Tibial artery (tissue), 4 donors: Measurements from ENCODE around the gene HMCN2.
"Not testable (repeated sequence)": the region's sequence is repeated elsewhere in the genome, so short reads cannot be mapped to it uniquely, and the experiment has no call there.

Experiments
- DNase-seq, 2 donors: peaks; one replicate each; pipeline ENCODE4 v3.0.0-alpha.2; 2019
- H3K27ac ChIP-seq, 2 donors: fragments of 200-600 bp; sonication (generic) in 1 of 2; 1 replicate in 1 of 2; 2 replicates in 1 of 2; pipeline ENCODE4 v1.5.1; 2018 to 2019; ENCODE audit warnings: mild to moderate bottlenecking in 1 of 2
- H3K27me3 ChIP-seq, 2 donors: fragments of 200-600 bp; sonication (generic) in 1 of 2; one replicate each; pipeline versions ENCODE4 v1.5.1 to v1.6.0; 2016 to 2019
- H3K36me3 ChIP-seq, 3 donors: fragments of 200-600 bp; sonication (generic) in 2 of 3; one replicate each; pipeline ENCODE4 v1.5.1; 2016 to 2019; ENCODE audit warnings: mild to moderate bottlenecking in 2 of 3
- H3K4me1 ChIP-seq, 4 donors: fragments of 200-600 bp; sonication (generic) in 2 of 4; 1 replicate in 3 of 4; 2 replicates in 1 of 4; pipeline ENCODE4 v1.5.1; 2016 to 2019
- H3K4me3 ChIP-seq, 2 donors: fragments of 200-600 bp; sonication (generic) in 1 of 2; 1 replicate in 1 of 2; 2 replicates in 1 of 2; pipeline ENCODE4 v1.5.1; 2018 to 2019; ENCODE audit warnings: mild to moderate bottlenecking in 2 of 2
- H3K9me3 ChIP-seq, 3 donors: fragments of 200-600 bp; sonication (generic) in 1 of 3; one replicate each; pipeline ENCODE4 v1.5.1; 2016 to 2019
- intact Hi-C: fragments of 100-400 bp; cut with DNase I; formaldehyde crosslinking; loops from one replicate; pipeline ENCODE4 v1.15.0; 2023; ENCODE audit warnings: low total_unique reads
- TF ChIP-seq, protein P1 (sequence below), 2 experiments: fragments of 200-600 bp in 1 of 2; fragments of 450-650 bp in 1 of 2; IDR thresholded peaks; one replicate each; pipeline ENCODE4 v1.5.1; 2017 to 2019; ENCODE audit warnings: antibody characterized with exemption in 2 of 2, mild to moderate bottlenecking in 1 of 2, moderate library complexity in 1 of 2

The HMCN2 gene

DNA sequence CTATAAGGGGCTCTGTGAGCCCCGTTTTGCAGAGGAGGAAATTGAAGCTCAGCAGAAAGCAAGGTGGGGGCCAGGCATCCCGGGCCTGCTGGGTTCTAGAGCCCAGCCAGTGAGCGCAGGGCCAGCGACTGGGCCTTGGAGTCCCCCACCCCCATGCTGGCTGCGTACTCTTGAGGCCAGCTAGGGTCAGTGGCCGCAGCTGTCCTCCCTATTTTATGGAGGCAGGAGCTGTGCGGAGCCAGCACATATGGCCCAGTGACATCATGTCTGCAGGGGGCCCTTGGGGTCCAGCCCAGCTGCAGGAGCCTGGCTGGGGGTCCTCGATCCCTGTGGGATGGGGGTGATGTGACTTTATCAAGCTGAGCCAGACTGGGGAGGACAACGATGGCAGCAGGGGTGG, 71.3 kb downstream of the HMCN2 start:
- H3K9me3 ChIP-seq, result no peaks in the 10 kb centered on the region
- intact Hi-C loops, result no loop called here
- no peak overlapping the region for H3K27ac ChIP-seq
- H3K36me3 ChIP-seq, result no peaks in the 10 kb centered on the region
- TF ChIP-seq, protein P1, sequence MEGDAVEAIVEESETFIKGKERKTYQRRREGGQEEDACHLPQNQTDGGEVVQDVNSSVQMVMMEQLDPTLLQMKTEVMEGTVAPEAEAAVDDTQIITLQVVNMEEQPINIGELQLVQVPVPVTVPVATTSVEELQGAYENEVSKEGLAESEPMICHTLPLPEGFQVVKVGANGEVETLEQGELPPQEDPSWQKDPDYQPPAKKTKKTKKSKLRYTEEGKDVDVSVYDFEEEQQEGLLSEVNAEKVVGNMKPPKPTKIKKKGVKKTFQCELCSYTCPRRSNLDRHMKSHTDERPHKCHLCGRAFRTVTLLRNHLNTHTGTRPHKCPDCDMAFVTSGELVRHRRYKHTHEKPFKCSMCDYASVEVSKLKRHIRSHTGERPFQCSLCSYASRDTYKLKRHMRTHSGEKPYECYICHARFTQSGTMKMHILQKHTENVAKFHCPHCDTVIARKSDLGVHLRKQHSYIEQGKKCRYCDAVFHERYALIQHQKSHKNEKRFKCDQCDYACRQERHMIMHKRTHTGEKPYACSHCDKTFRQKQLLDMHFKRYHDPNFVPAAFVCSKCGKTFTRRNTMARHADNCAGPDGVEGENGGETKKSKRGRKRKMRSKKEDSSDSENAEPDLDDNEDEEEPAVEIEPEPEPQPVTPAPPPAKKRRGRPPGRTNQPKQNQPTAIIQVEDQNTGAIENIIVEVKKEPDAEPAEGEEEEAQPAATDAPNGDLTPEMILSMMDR (IDR thresholded peaks at IDR 0.05), result no peak
- no peak for DNase-seq
- no peak overlapping the region for H3K4me3 ChIP-seq
- peaks cover 0 to 48% of the 10 kb centered on the region in 2 donors for H3K27me3 ChIP-seq
- no peaks in the 10 kb centered on the region for H3K4me1 ChIP-seq

DNA sequence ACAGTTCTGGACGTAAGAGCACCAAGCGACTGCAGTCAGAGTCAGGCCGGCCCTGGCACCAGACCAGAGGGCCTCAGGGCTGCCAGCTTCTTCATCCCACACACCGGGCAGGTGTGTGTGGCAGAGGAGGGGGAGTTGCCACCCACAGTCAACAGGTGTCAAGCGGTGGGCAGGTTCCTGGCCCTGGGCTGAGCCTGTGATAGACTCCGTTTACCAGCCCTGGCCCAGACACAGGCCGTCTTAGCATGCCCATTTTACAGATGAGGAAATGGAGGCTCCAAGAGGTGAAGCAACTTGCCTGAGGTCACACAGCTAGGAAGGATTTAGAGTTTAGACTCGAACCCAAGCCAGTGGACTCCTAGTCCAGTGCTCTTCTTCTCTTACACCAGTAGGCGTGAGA, 71.8 kb downstream of the HMCN2 start:
- H3K27me3 ChIP-seq, result peaks cover 0 to 47% of the 10 kb centered on the region in 2 donors
- intact Hi-C loops, result no loop called here
- no peak for DNase-seq
- H3K36me3 ChIP-seq, result no peaks in the 10 kb centered on the region
- no peak overlapping the region for H3K27ac ChIP-seq
- H3K4me3 ChIP-seq, result no peak overlapping the region
- H3K9me3 ChIP-seq, result no peaks in the 10 kb centered on the region
- H3K4me1 ChIP-seq, result no peaks in the 10 kb centered on the region
- TF ChIP-seq, protein P1 (IDR thresholded peaks at IDR 0.05), result no peak

DNA sequence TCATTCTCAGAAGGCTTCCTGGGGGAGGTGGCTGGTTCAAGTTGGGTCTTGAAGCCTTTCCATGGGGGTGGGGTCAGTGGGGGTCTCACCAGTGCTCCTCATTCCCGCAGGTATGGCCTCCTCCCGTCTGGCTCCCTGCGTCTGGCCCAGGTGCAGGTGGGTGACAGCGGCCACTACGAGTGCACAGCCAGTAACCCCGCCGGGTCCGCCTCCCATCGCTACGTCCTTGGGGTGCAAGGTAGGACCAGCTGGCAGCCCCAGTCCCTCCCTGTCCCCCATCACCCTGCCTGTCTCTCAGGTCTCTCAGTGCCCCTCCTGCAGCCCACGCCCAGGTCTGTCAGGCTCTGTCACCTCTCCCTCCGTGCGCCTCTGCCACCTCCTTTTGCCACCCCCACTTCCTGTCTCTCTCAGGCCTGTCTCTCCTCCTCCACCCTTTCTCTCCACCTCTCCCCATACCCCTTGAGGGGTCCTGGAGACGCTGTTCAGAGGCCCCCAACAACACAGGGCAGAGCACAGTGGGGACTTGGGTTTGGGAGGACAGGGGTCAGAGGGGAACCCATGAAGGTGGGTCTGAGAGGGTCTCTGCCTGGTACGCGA, 72.3 kb downstream of the HMCN2 start:
- no peaks in the 10 kb centered on the region for H3K36me3 ChIP-seq
- intact Hi-C loops, result no loop called here
- no peaks in the 10 kb centered on the region for H3K9me3 ChIP-seq
- no peak for DNase-seq
- peaks cover 0 to 44% of the 10 kb centered on the region in 2 donors for H3K27me3 ChIP-seq
- no peak overlapping the region for H3K4me3 ChIP-seq
- H3K4me1 ChIP-seq, result no peaks in the 10 kb centered on the region
- no peak overlapping the region for H3K27ac ChIP-seq
- TF ChIP-seq, protein P1 (IDR thresholded peaks at IDR 0.05), result no peak

DNA sequence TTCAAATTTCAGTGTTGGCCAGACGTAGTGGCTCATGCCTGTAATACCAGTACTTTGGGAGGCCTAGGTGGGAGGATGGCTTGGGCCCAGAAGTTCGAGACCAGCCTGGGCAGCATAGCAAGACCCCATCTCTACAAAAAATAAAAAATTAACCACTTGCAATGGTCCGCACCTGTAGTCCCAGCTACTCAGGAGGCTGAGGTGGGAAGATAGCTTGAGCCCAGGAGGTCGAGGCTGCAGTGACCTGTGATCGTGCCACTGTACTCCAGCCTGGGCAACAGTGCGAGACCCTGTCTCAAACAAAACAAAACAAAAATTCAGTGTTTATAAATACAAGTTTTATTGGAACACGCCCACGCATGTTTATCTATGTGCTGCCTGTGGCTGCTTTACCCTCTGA, 73.3 kb downstream of the HMCN2 start:
- H3K4me3 ChIP-seq, H3K9me3 ChIP-seq, DNase-seq, H3K4me1 ChIP-seq, intact Hi-C loops, H3K27ac ChIP-seq, H3K36me3 ChIP-seq: not testable (repeated sequence)
- H3K27me3 ChIP-seq, result peaks cover 0 to 44% of the 10 kb centered on the region in 2 donors

DNA sequence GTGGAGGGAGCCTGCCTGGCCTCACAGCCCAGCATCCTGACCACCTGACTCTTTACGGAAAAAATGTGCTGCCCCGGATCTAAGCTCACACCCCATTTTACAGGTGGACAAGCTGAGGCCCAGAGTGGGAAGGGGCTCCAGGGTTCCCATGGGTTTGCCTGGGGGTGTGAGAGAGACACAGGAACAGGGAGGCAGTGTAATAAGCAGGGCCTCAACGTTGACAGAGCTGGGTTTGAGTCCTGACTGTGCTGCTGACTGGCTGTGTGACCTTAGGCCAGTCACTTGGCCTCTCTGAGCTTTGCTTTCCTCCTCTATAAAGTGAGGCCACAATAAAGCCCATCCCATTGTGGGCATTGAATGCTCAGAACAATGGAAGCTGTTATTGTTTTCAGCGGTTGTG, 73.7 kb downstream of the HMCN2 start:
- H3K27me3 ChIP-seq, result peaks cover 0 to 42% of the 10 kb centered on the region in 2 donors
- H3K9me3 ChIP-seq, result no peaks in the 10 kb centered on the region
- no peak overlapping the region for H3K4me3 ChIP-seq
- H3K36me3 ChIP-seq, result no peaks in the 10 kb centered on the region
- no peak for DNase-seq
- TF ChIP-seq, protein P1 (IDR thresholded peaks at IDR 0.05), result no peak
- H3K4me1 ChIP-seq, result no peaks in the 10 kb centered on the region
- intact Hi-C loops, result no loop called here
- H3K27ac ChIP-seq, result no peak overlapping the region

DNA sequence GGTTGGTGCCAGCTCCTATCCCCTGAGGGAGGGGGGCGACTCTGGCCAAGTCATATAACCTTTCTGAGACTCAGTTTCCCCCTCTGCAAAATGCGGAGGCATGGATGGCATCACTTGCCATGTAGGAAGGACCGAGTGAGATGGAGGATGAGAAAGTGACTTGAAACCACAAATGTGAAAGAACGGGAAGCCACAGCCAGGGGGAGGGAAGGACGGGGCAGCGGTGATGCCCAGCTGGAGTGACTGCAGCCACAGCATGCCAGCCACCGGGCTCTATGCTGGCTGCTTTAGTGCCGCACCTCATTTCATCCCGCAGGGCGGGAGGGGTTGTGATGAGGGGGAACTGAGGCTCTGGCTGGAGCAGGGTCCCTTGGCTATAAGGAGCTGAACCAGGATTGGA, 74.5 kb downstream of the HMCN2 start:
- H3K9me3 ChIP-seq, result no peaks in the 10 kb centered on the region
- DNase-seq, result no peak
- intact Hi-C loops, result loop anchor here (10.0 kb wide), 1 partner anchor 235 kb away; no protein-coding TSS in a partner anchor
- no peak overlapping the region for H3K4me3 ChIP-seq
- H3K4me1 ChIP-seq, result no peaks in the 10 kb centered on the region
- TF ChIP-seq, protein P1 (IDR thresholded peaks at IDR 0.05), result no peak
- H3K27ac ChIP-seq, result no peak overlapping the region
- no peaks in the 10 kb centered on the region for H3K36me3 ChIP-seq
- peaks cover 0 to 43% of the 10 kb centered on the region in 2 donors for H3K27me3 ChIP-seq

DNA sequence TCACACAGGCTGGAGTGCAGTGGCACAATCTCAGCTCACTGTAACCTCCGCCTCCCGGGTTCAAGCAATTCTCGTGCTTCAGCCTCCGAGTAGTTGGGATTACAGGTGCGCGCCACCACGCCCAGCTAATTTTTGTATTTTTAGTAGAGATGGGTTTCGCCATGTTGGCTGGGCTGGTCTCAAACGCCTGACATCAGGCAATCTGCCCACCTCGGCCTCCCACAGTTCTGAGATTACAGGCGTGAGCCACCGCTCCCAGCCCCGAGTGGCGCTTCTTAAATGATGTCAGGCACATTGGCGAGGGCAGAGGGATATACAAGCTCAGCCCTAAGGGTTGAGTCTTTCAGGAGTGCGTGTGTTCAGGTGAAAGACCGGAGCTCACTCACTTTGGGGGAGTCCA, 75.0 kb downstream of the HMCN2 start:
- not testable (repeated sequence) for H3K9me3 ChIP-seq, H3K27ac ChIP-seq, H3K4me1 ChIP-seq, H3K36me3 ChIP-seq, DNase-seq, H3K4me3 ChIP-seq
- H3K27me3 ChIP-seq, result peaks cover 0 to 43% of the 10 kb centered on the region in 2 donors
- intact Hi-C loops, result loop anchor here (10.0 kb wide), 1 partner anchor 236 kb away; no protein-coding TSS in a partner anchor
